ENCODE results near the gene MAGEA9B. TPM values are rescaled to one million over a fixed set of nuclear protein-coding genes. Genes with fewer than 3 reads are reported as not detected.
"Not testable (repeated sequence)": the region's sequence is repeated elsewhere in the genome, so short reads cannot be mapped to it uniquely, and the experiment has no call there.

MAGEA9B gene
- polyA plus RNA-seq, 4 donors = 0.08 TPM; not detected in 3

GRCh38 chrX:149572743-149573142, 14.5 kb downstream of the MAGEA9B start:
- DNase-seq (ENCODE audit: low read depth in 4 of 4, low spot score in 3 of 4) = no peak

DNA sequence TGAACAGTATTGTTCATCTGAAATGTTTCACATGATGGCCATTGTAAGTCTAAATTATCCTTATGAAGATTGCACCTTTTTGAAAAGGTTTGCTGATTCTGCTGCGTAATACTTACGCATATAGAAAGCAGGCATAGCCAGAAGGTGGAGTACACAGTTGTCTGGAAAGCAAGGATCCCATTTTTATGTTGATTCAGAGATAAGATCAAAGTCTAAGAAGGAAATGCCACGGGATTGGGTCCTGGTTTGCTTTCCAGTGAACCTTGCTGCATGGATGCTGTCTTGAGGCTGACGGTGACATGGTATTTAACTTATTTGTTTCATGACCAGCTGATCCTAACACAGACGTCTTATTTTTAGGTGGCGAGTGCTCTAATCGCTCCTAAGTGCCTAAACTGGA, 15.5 kb downstream of the MAGEA9B start:
- DNase-seq (ENCODE audit: low read depth in 4 of 4, low spot score in 3 of 4) = no peak

- no peak for DNase-seq (ENCODE audit: low read depth in 4 of 4, low spot score in 3 of 4)
Observed at GRCh38 chrX:149570668-149571067, 16.6 kb downstream of the MAGEA9B start.

- DNase-seq (ENCODE audit: low read depth in 4 of 4, low spot score in 3 of 4) = no peak
Observed at GRCh38 chrX:149569770-149570169, 17.5 kb downstream of the MAGEA9B start.

- DNase-seq (ENCODE audit: low read depth in 4 of 4, low spot score in 3 of 4) = no peak
Observed at GRCh38 chrX:149568701-149569296, 18.5 kb downstream of the MAGEA9B start.

GRCh38 chrX:149567621-149568417, 19.4 kb downstream of the MAGEA9B start:
- DNase-seq (ENCODE audit: low read depth in 4 of 4, low spot score in 3 of 4) = no peak

- DNase-seq (ENCODE audit: low read depth in 4 of 4, low spot score in 3 of 4) = no peak
Observed at GRCh38 chrX:149563359-149563758, 23.9 kb downstream of the MAGEA9B start.

- not testable (repeated sequence) for DNase-seq (ENCODE audit: low read depth in 4 of 4, low spot score in 3 of 4)
Observed at GRCh38 chrX:149555251-149555650, 32.0 kb downstream of the MAGEA9B start.

DNA sequence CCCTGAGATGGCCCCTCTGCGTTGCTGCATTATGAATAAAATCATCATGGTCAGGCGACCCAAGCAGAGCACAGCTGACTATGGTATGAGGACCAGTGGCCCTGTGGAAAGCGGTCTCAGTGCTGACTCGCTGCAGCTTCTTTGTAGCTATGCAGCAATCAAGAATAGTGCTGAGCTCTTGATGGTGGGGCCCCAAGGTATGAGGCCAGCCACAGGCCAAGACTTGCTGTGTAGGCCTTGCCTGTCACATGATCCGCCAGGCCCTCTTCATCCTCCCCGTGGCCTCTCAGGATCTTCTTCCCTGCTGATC, 35.4 kb downstream of the MAGEA9B start:
- DNase-seq (ENCODE audit: low read depth in 4 of 4, low spot score in 3 of 4) = not testable (repeated sequence)

- not testable (repeated sequence) for DNase-seq (ENCODE audit: low read depth in 4 of 4, low spot score in 3 of 4)
Observed at GRCh38 chrX:149551245-149551938, 35.9 kb downstream of the MAGEA9B start.

GRCh38 chrX:149550454-149550853, 36.8 kb downstream of the MAGEA9B start:
- DNase-seq (ENCODE audit: low read depth in 4 of 4, low spot score in 3 of 4) = not testable (repeated sequence)

GRCh38 chrX:149549701-149550100, 37.6 kb downstream of the MAGEA9B start, which contains the start of gene HSFX3:
HSFX3 (minus strand) TSS chrX:149549924; CDS start chrX:149549852, 72 bp downstream.
- DNase-seq (ENCODE audit: low read depth in 4 of 4, low spot score in 3 of 4) = not testable (repeated sequence)

GRCh38 chrX:149547782-149548181, 39.5 kb downstream of the MAGEA9B start:
- DNase-seq (ENCODE audit: low read depth in 4 of 4, low spot score in 3 of 4) = not testable (repeated sequence)

DNA sequence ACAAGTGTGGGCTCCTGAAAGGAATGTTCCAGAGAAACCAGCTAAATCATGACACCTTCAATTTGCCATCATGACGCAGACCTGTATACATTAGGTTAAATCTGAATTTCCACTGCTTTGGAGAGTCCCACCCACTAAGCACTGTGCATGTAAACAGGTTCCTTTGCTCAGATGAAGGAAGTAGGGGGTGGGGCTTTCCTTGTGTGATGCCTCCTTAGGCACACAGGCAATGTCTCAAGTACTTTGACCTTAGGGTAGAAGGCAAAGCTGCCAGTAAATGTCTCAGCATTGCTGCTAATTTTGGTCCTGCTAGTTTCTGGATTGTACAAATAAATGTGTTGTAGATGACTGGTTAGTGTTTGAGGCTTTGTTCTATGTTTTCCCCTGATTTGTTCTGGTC, 40.3 kb downstream of the MAGEA9B start:
- not testable (repeated sequence) for DNase-seq (ENCODE audit: low read depth in 4 of 4, low spot score in 3 of 4)

GRCh38 chrX:149545545-149546543, 41.4 kb downstream of the MAGEA9B start:
- not testable (repeated sequence) for DNase-seq (ENCODE audit: low read depth in 4 of 4, low spot score in 3 of 4)

DNA sequence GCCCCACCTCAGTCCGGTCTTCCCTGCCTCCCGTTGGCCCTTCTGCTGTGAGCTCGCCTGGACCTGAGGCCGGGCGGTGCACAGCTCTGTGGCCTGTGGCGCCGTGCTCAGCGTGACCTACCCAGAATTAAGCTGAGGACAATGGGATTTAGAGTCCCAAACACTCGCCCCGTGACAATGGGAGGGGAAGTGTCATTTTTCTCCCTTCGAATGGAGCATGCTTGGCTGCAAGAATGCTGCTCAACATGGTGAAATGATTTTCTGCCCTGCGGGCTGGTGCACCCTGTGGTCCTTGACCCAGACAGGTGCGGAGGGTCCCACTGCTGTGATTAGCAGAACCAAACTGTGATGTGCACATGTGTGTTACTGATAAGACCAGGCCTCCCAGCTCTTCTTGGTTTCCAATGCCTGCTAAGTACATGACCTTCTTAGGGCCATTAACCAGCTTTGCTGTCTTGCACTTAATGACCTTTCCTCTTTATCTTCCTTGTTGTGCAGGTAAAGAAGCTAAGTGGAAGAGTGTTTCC, 45.7 kb downstream of the MAGEA9B start:
- DNase-seq (ENCODE audit: low read depth in 4 of 4, low spot score in 3 of 4) = no peak

- DNase-seq (ENCODE audit: low read depth in 4 of 4, low spot score in 3 of 4) = peak; percentile 69 to 75 (median 74)
Observed at GRCh38 chrX:149540621-149541520, 46.4 kb downstream of the MAGEA9B start, which contains the start of gene EOLA1. EOLA1 (plus strand) TSS chrX:149541012; CDS start chrX:149545631, 4,619 bp downstream.

DNA sequence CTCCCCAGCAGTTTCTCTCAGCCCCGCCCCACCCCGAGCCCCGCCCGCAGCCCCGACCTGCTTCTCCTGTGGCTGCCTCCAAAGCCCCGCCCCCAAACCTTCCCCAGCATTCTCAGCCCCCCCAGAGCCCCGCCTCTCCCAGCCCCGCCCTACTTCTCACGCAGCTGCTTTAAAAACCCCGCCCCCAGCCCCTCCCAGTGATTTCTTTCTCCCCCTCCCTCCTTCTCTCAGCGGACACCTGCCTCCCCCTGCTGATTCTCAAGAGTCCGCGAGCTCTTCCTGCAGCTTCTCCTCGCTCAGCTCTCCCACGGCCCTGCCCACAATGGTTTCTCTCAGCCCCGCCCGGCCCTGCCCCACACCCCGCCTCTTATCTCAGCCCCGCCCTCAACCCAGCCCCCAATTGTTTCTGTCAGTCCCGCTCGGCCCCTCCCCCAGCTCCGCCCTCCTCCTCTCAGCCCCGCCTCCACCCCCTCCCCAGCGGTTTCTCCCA, 47.1 kb downstream of the MAGEA9B start:
- peak; percentile 72 to 83 (median 75) for DNase-seq (ENCODE audit: low read depth in 4 of 4, low spot score in 3 of 4)

Measured in right renal pelvis (tissue), 4 donors.